Peyer's patch (tissue), 4 donors: ENCODE data around the gene NANOGP8. TPM values are rescaled to one million over a fixed set of nuclear protein-coding genes. Genes with fewer than 3 reads are reported as not detected.
"Not testable (repeated sequence)": the region's sequence is repeated elsewhere in the genome, so short reads cannot be mapped to it uniquely, and the experiment has no call there.

Source experiments
- DNase-seq, 3 donors: peaks; one replicate each; pipeline ENCODE4 v3.0.0-alpha.2; 2017 to 2019
- H3K27ac ChIP-seq, 4 donors: fragments of 200-600 bp; sonication (generic); one replicate each; pipeline ENCODE4 v1.5.1; 2016 to 2019
- H3K27me3 ChIP-seq, 2 donors: fragments of 200-600 bp; sonication (generic); one replicate each; pipeline ENCODE4 v1.5.1; 2019
- H3K36me3 ChIP-seq, 3 donors: fragments of 200-600 bp; sonication (generic); one replicate each; pipeline ENCODE4 v1.5.1; 2016 to 2019
- H3K4me1 ChIP-seq, 4 donors: fragments of 200-600 bp; sonication (generic); one replicate each; pipeline ENCODE4 v1.5.1; 2016 to 2019
- H3K4me3 ChIP-seq, 4 donors: fragments of 200-600 bp; sonication (generic); 1 replicate in 3 of 4; 2 replicates in 1 of 4; pipeline ENCODE4 v1.5.1; 2016 to 2019; ENCODE audit warnings: mild to moderate bottlenecking in 1 of 4
- H3K9me3 ChIP-seq, 4 donors: fragments of 200-600 bp; sonication (generic); one replicate each; pipeline ENCODE4 v1.5.1; 2016 to 2019; ENCODE audit warnings: mild to moderate bottlenecking in 1 of 4
- CTCF ChIP-seq, 6 experiments: fragments of 450-650 bp in 4 of 6; fragments of 200-600 bp in 2 of 6; sonication (generic) in 1 of 6; IDR thresholded peaks; one replicate each; pipeline ENCODE4 v1.5.1; 2017 to 2019; ENCODE audit warnings: antibody characterized with exemption in 6 of 6, mild to moderate bottlenecking in 3 of 6, moderate library complexity in 1 of 6
- POLR2A ChIP-seq, 2 donors: fragments of 450-650 bp; IDR thresholded peaks; one replicate each; pipeline ENCODE4 v1.5.1; 2017; ENCODE audit warnings: antibody characterized with exemption in 2 of 2, mild to moderate bottlenecking in 2 of 2, moderate library complexity in 2 of 2
- total RNA-seq, 4 donors: library from RNA; depleted of rRNA; stranded (reverse); fragments of >200 nt; gene quantifications; one replicate each; pipeline ENCODE4 v1.1.0, GENCODE V29; 2016

The NANOGP8 gene
- total RNA-seq = 1 to 10 TPM in 2 of 4 donors, not detected in 2; 1.5 to 1.6 TPM

- H3K27me3 ChIP-seq, H3K36me3 ChIP-seq, H3K9me3 ChIP-seq, DNase-seq, H3K27ac ChIP-seq, H3K4me1 ChIP-seq, H3K4me3 ChIP-seq: not testable (repeated sequence)
These were observed at the start of gene NANOGP8 for GRCh38 chr15:35085176-35085919. Gene NANOGP8, minus strand, starts transcription at chr15:35085295. Its CDS starts 185 bp downstream, at chr15:35085110.

GRCh38 chr15:35134299-35134698 is 49.2 kb upstream of the NANOGP8 start:
- no peaks in the 10 kb centered on the region for H3K36me3 ChIP-seq
- TF ChIP-seq POLR2A (IDR thresholded peaks at IDR 0.05) = no peak
- no peak for TF ChIP-seq CTCF (IDR thresholded peaks at IDR 0.05)
- H3K4me3 ChIP-seq = no peak overlapping the region
- no peaks in the 10 kb centered on the region for H3K4me1 ChIP-seq
- no peak overlapping the region for H3K27ac ChIP-seq
- no peaks in the 10 kb centered on the region for H3K27me3 ChIP-seq
- H3K9me3 ChIP-seq = no peaks in the 10 kb centered on the region
- DNase-seq = no peak

GRCh38 chr15:35130245-35130644 is 45.1 kb upstream of the NANOGP8 start:
- H3K9me3 ChIP-seq = no peaks in the 10 kb centered on the region
- no peaks in the 10 kb centered on the region for H3K36me3 ChIP-seq
- H3K4me3 ChIP-seq = no peak overlapping the region
- no peak for DNase-seq
- no peak overlapping the region for H3K27ac ChIP-seq
- TF ChIP-seq CTCF (IDR thresholded peaks at IDR 0.05) (no peak), POLR2A (IDR thresholded peaks at IDR 0.05) (no peak)
- no peaks in the 10 kb centered on the region for H3K27me3 ChIP-seq
- H3K4me1 ChIP-seq = no peaks in the 10 kb centered on the region

- TF ChIP-seq CTCF (IDR thresholded peaks at IDR 0.05) (no peak), POLR2A (IDR thresholded peaks at IDR 0.05) (no peak)
- DNase-seq = no peak
- H3K4me3 ChIP-seq = no peak overlapping the region
- no peaks in the 10 kb centered on the region for H3K27me3 ChIP-seq
- H3K27ac ChIP-seq = no peak overlapping the region
- H3K4me1 ChIP-seq = no peaks in the 10 kb centered on the region
- H3K9me3 ChIP-seq = no peaks in the 10 kb centered on the region
- H3K36me3 ChIP-seq = no peaks in the 10 kb centered on the region
These were observed 44.3 kb upstream of the NANOGP8 start for GRCh38 chr15:35129361-35129760.

- Histone ChIP-seq H3K27me3 (no peaks in the 10 kb centered on the region), H3K36me3 (no peaks in the 10 kb centered on the region), H3K4me1 (no peaks in the 10 kb centered on the region), H3K4me3 (no peak overlapping the region), H3K27ac (no peak overlapping the region), H3K9me3 (no peaks in the 10 kb centered on the region)
- TF ChIP-seq POLR2A (IDR thresholded peaks at IDR 0.05) (no peak), CTCF (IDR thresholded peaks at IDR 0.05) (no peak)
- DNase-seq = no peak
These were observed 42.6 kb upstream of the NANOGP8 start for GRCh38 chr15:35127717-35128116.

GRCh38 chr15:35126236-35126635 is 41.1 kb upstream of the NANOGP8 start:
- no peak for DNase-seq
- no peak for TF ChIP-seq CTCF (IDR thresholded peaks at IDR 0.05)
- no peak for TF ChIP-seq POLR2A (IDR thresholded peaks at IDR 0.05)
- Histone ChIP-seq H3K9me3 (no peaks in the 10 kb centered on the region), H3K4me1 (no peaks in the 10 kb centered on the region), H3K4me3 (no peak overlapping the region), H3K27ac (no peak overlapping the region), H3K27me3 (no peaks in the 10 kb centered on the region), H3K36me3 (no peaks in the 10 kb centered on the region)
